HCT116 (cell line): Measurements from ENCODE around the gene PRPH2. TPM values are rescaled to one million over a fixed set of nuclear protein-coding genes. Genes with fewer than 3 reads are reported as not detected.

ENCODE experiments used
- ATAC-seq: fragments of 200-7000 bp; cut with Tn5 transposase; 2 replicates; pipeline ENCODE4 v1.9.1; 2020; ENCODE audit warnings: mild to moderate bottlenecking, moderate library complexity
- BruUV-seq: library from RNA; stranded (reverse); fragments of 400-500 nt; replicated peaks from 2 replicates; lab custom pipeline; 2021; lab: Mats Ljungman, UMichigan
- CTCF ChIA-PET: fragments of 300-600 bp; sonication (Branson Sonifier 250); formaldehyde crosslinking; loops from one replicate; lab custom pipeline; 2021; ENCODE audit warnings: antibody characterized with exemption; lab: Charles Lee
- POLR2A ChIA-PET: fragments of 300-600, 350-600 bp; sonication (Branson Sonifier 250); formaldehyde crosslinking; loops from one replicate; lab custom pipeline; 2021; ENCODE audit warnings: antibody characterized with exemption; lab: Charles Lee
- RAD21 ChIA-PET, 2 experiments: fragments of 300-600 bp; sonication (Branson Sonifier 250); formaldehyde crosslinking; loops; one replicate each; lab custom pipeline; 2023; ENCODE audit warnings: low total read pairs in 2 of 2; ENCODE audit not compliant: uncharacterized antibody in 2 of 2, unreplicated experiment in 2 of 2, low non-redundant PET in 1 of 2; lab: Charles Lee
- DNase-seq: peaks from one replicate; pipeline ENCODE4 v3.0.0-alpha.2; 2010; ENCODE audit warnings: low read depth, low spot score
- H2AFZ ChIP-seq: fragments of 200-600 bp; shearing (Covaris generic), sonication (generic); 2 replicates; pipeline ENCODE4 v1.6.1; 2017; ENCODE audit warnings: low read depth, mixed run types, mixed read lengths, antibody characterized with exemption, low read length; ENCODE audit not compliant: poor library complexity, severe bottlenecking
- H3K27ac ChIP-seq: 2 replicates; pipeline ENCODE4 v1.5.1; 2012; ENCODE audit warnings: low read depth, low read length
- H3K27me3 ChIP-seq: fragments of 200-600 bp; sonication (generic); 2 replicates; pipeline ENCODE4 v1.6.1; 2016; ENCODE audit warnings: mixed run types, low read length, mixed read lengths; ENCODE audit not compliant: insufficient read depth
- H3K36me3 ChIP-seq, 2 experiments: fragments of 200-500 bp in 1 of 2; fragments of 200-600 bp in 1 of 2; sonication (Bioruptor generic) in 1 of 2; sonication (generic) in 1 of 2; 2 replicates each; pipeline versions ENCODE4 v1.5.1 to v1.6.1; 2014 to 2016; ENCODE audit warnings: low read length in 2 of 2, inconsistent platforms in 1 of 2, mixed read lengths in 1 of 2, mixed run types in 1 of 2; ENCODE audit not compliant: insufficient read depth in 2 of 2, control insufficient read depth in 1 of 2
- H3K4me1 ChIP-seq, 2 experiments: fragments of 200-600 bp in 1 of 2; sonication (generic) in 1 of 2; 2 replicates each; pipeline versions ENCODE4 v1.5.1 to v1.6.1; 2012 to 2017; ENCODE audit warnings: low read length in 2 of 2, inconsistent platforms in 1 of 2, mild to moderate bottlenecking in 1 of 2, mixed read lengths in 1 of 2, mixed run types in 1 of 2, moderate library complexity in 1 of 2; ENCODE audit not compliant: insufficient read depth in 2 of 2, control insufficient read depth in 1 of 2
- H3K4me2 ChIP-seq: fragments of 200-600 bp; sonication (generic); 2 replicates; pipeline ENCODE4 v1.6.1; 2017; ENCODE audit warnings: mixed run types, low read length, mixed read lengths
- H3K4me3 ChIP-seq, 2 experiments: fragments of 200-600 bp in 1 of 2; sonication (generic) in 1 of 2; replicated peaks in 1 of 2; 2 replicates each; pipeline ENCODE4 v1.5.1; 2011 to 2016; ENCODE audit warnings: low read length in 2 of 2, control low read depth in 1 of 2, low read depth in 1 of 2, mild to moderate bottlenecking in 1 of 2, mixed read lengths in 1 of 2, mixed run types in 1 of 2
- H3K79me2 ChIP-seq: fragments of 200-600 bp; sonication (generic); 2 replicates; pipeline ENCODE4 v1.6.1; 2017; ENCODE audit warnings: mild to moderate bottlenecking, mixed run types, low read length, moderate library complexity, mixed read lengths; ENCODE audit not compliant: insufficient read depth
- H3K9ac ChIP-seq: fragments of 200-600 bp; sonication (generic); 2 replicates; pipeline ENCODE4 v1.6.1; 2016; ENCODE audit warnings: low read length, mixed read lengths
- H3K9me2 ChIP-seq: fragments of 200-600 bp; sonication (generic), shearing (Covaris generic); 2 replicates; pipeline ENCODE4 v1.6.1; 2017; ENCODE audit warnings: mixed run types, mild to moderate bottlenecking, moderate library complexity; ENCODE audit not compliant: insufficient read depth
- H3K9me3 ChIP-seq, 2 experiments: fragments of 200-500 bp in 1 of 2; fragments of 200-600 bp in 1 of 2; sonication (Bioruptor generic) in 1 of 2; sonication (generic) in 1 of 2; 2 replicates each; pipeline ENCODE4 v1.6.1; 2014 to 2017; ENCODE audit warnings: low read length in 2 of 2, mixed read lengths in 2 of 2, inconsistent platforms in 1 of 2, low read depth in 1 of 2, mild to moderate bottlenecking in 1 of 2, mixed run types in 1 of 2, moderate library complexity in 1 of 2; ENCODE audit not compliant: control insufficient read depth in 1 of 2, insufficient read depth in 1 of 2
- H4K20me1 ChIP-seq: fragments of 200-600 bp; sonication (generic), shearing (Covaris generic); 2 replicates; pipeline ENCODE4 v1.6.1; 2017; ENCODE audit warnings: mixed run types, mild to moderate bottlenecking, moderate library complexity; ENCODE audit not compliant: insufficient read depth
- CBX3 ChIP-seq: IDR thresholded peaks from 2 replicates; pipeline ENCODE4 v1.6.1; 2012; ENCODE audit warnings: low read depth
- EGR1 ChIP-seq: IDR thresholded peaks from 2 replicates; pipeline ENCODE4 v1.6.1; 2012; ENCODE audit warnings: low read depth
- ELF1 ChIP-seq: IDR thresholded peaks from 2 replicates; pipeline ENCODE4 v1.6.1; 2012; ENCODE audit warnings: low read depth, borderline replicate concordance
- EZH2 ChIP-seq: fragments of 200-600 bp; sonication (generic); IDR thresholded peaks from 2 replicates; pipeline ENCODE4 v1.6.1; 2017; ENCODE audit warnings: antibody characterized with exemption, mixed run types
- EZH2phosphoT487 ChIP-seq: fragments of 200-600 bp; IDR thresholded peaks from 2 replicates; pipeline ENCODE4 v1.6.1; 2018; ENCODE audit warnings: antibody characterized with exemption, borderline replicate concordance
- FOSL1 ChIP-seq: IDR thresholded peaks from 2 replicates; pipeline ENCODE4 v1.6.1; 2012; ENCODE audit warnings: low read depth
- JUND ChIP-seq: IDR thresholded peaks from 2 replicates; pipeline ENCODE4 v1.6.1; 2012
- POLR2A ChIP-seq: IDR thresholded peaks from 2 replicates; pipeline ENCODE4 v1.7.0; 2011; ENCODE audit warnings: borderline replicate concordance; ENCODE audit not compliant: insufficient read depth, insufficient read length; ENCODE audit errors: extremely low read depth
- POLR2AphosphoS5 ChIP-seq: IDR thresholded peaks from 2 replicates; pipeline ENCODE4 v1.6.1; 2011; ENCODE audit warnings: mild to moderate bottlenecking, low read depth, low read length, moderate library complexity
- RAD21 ChIP-seq: IDR thresholded peaks from 2 replicates; pipeline ENCODE4 v1.6.1; 2012; ENCODE audit warnings: low read depth, mild to moderate bottlenecking
- YY1 ChIP-seq: IDR thresholded peaks from 2 replicates; pipeline ENCODE4 v1.6.1; 2011; ENCODE audit warnings: low read length, low read depth, moderate library complexity, mild to moderate bottlenecking; ENCODE audit not compliant: insufficient replicate concordance; ENCODE audit errors: extremely low read depth
- ZFX ChIP-seq: fragments of 450-650 bp; IDR thresholded peaks from 2 replicates; pipeline ENCODE4 v1.6.1; 2017
- ZNF274 ChIP-seq: fragments of 200-500 bp; sonication (Bioruptor generic); IDR thresholded peaks from 2 replicates; pipeline ENCODE4 v1.6.1; 2014; ENCODE audit warnings: mild to moderate bottlenecking, low read depth, low read length, inconsistent platforms
- intact Hi-C: fragments of 100-400 bp; cut with micrococcal nuclease; formaldehyde crosslinking; loops from 2 replicates; pipeline ENCODE4 v1.10.0; 2022
- total RNA-seq: library from RNA; stranded (reverse); gene quantifications from one replicate; pipeline ENCODE4 v1.2.1, GENCODE V29; 2021; ENCODE audit not compliant: unreplicated experiment
- TF ChIP-seq, protein P1 (sequence below): IDR thresholded peaks from 2 replicates; pipeline ENCODE4 v1.6.1; 2011; ENCODE audit warnings: mild to moderate bottlenecking, low read length, moderate library complexity; ENCODE audit not compliant: insufficient replicate concordance; ENCODE audit errors: extremely low read depth
- TF ChIP-seq, protein P2 (sequence below): IDR thresholded peaks from 2 replicates; pipeline ENCODE4 v1.6.1; 2012
- TF ChIP-seq, protein P3 (sequence below), 3 experiments: fragments of 200-600 bp in 1 of 3; sonication (generic) in 1 of 3; IDR thresholded peaks in 2 of 3; conservative IDR thresholded peaks in 1 of 3; 2 replicates each; pipeline ENCODE4 v1.5.1; 2012 to 2017; ENCODE audit warnings: low read depth in 2 of 3, low read length in 2 of 3, antibody characterized with exemption in 1 of 3, borderline replicate concordance in 1 of 3, control low read depth in 1 of 3, mild to moderate bottlenecking in 1 of 3, mixed read lengths in 1 of 3, mixed run types in 1 of 3, moderate library complexity in 1 of 3; ENCODE audit not compliant: insufficient read depth in 1 of 3

The PRPH2 gene
- total RNA-seq, 1 experiment from 2014 or later: not detected

DNA sequence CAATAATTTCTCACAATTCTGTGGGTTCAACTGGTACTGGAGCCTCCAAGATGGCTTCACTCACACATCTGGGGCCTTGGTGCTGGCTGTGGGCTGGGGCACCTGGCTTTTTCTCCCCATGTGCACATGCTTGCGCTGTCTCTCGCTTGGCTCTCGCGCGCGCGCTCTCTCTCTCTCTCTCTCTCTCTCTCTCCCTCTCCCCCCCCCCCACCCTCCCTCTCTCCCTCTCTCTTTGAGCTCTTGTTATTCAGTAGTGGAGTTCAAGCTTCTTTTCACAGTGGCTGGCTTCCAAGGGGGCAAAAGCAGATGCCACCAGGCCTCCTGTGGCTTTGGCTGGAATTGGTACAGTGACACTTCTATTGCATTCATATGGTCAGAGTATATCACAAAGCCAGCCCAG, 34.3 kb upstream of the PRPH2 start:
- DNase-seq: no peak
- no peak for ATAC-seq
- Histone ChIP-seq H4K20me1 (no peaks in the 10 kb centered on the region), H3K4me3 (no peak overlapping the region)
- RAD21 ChIA-PET: no interaction called here
- intact Hi-C loops: loop anchor here (5.0 kb wide), 1 partner anchor 256 kb away; the partner anchor contains the start of genes KLHDC3 and MEA1
- TF ChIP-seq YY1 (no peak), EGR1 (no peak), CBX3 (no peak), ELF1 (no peak), RAD21 (no peak), EZH2phosphoT487 (no peak)
- TF ChIP-seq, protein P1, sequence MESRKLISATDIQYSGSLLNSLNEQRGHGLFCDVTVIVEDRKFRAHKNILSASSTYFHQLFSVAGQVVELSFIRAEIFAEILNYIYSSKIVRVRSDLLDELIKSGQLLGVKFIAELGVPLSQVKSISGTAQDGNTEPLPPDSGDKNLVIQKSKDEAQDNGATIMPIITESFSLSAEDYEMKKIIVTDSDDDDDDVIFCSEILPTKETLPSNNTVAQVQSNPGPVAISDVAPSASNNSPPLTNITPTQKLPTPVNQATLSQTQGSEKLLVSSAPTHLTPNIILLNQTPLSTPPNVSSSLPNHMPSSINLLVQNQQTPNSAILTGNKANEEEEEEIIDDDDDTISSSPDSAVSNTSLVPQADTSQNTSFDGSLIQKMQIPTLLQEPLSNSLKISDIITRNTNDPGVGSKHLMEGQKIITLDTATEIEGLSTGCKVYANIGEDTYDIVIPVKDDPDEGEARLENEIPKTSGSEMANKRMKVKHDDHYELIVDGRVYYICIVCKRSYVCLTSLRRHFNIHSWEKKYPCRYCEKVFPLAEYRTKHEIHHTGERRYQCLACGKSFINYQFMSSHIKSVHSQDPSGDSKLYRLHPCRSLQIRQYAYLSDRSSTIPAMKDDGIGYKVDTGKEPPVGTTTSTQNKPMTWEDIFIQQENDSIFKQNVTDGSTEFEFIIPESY: no peak
- TF ChIP-seq, protein P2, sequence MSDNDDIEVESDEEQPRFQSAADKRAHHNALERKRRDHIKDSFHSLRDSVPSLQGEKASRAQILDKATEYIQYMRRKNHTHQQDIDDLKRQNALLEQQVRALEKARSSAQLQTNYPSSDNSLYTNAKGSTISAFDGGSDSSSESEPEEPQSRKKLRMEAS: no peak
- TF ChIP-seq, all 23 proteins: peak for 0
- no peak overlapping the region for H3K4me2 ChIP-seq
- no peaks in the 10 kb centered on the region for H3K9me3 ChIP-seq
- CTCF ChIA-PET: no interaction called here
- BruUV-seq: no TSS peak
- peaks cover 3 to 5% of the 10 kb centered on the region in 2 experiments for H3K4me1 ChIP-seq
- H3K27me3 ChIP-seq: no peaks in the 10 kb centered on the region
- H3K36me3 ChIP-seq: no peaks in the 10 kb centered on the region
- no peak overlapping the region for H3K9ac ChIP-seq
- no peak overlapping the region for H3K27ac ChIP-seq
- H3K79me2 ChIP-seq: no peaks in the 10 kb centered on the region
- POLR2A ChIA-PET: no interaction called here
- no peaks in the 10 kb centered on the region for H3K9me2 ChIP-seq
- no peak overlapping the region for H2AFZ ChIP-seq

DNA sequence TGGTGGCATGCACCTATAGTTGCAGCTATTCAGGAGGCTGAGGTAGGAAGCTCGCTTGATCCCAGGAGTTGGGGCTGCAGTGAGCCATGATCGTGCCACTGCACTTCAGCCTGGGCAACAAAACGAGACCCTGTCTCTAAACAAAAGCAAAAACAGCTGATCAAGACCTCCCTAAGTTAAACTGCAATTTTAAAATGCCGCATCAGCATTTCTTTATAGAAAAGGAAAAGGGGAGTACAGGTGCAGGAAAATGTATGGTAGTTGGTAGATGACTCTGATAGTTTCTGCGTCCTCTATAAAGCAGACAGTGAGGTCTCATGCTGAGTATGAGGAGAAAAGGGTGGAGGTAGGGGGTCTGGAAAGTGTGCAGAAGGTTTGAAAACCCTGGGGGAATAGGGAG, 32.4 kb upstream of the PRPH2 start:
- Histone ChIP-seq H3K4me1 (peaks cover 11 to 13% of the 10 kb centered on the region in 2 experiments), H2AFZ (no peak overlapping the region), H3K4me2 (no peak overlapping the region), H3K79me2 (no peaks in the 10 kb centered on the region), H3K9me2 (no peaks in the 10 kb centered on the region), H3K4me3 (no peak overlapping the region), H3K36me3 (no peaks in the 10 kb centered on the region), H3K27me3 (no peaks in the 10 kb centered on the region), H3K9ac (no peak overlapping the region), H3K27ac (no peak overlapping the region), H4K20me1 (no peaks in the 10 kb centered on the region), H3K9me3 (no peaks in the 10 kb centered on the region)
- ChIA-PET CTCF (no interaction called here), POLR2A (no interaction called here), RAD21 (no interaction called here)
- intact Hi-C loops: loop anchor here (5.0 kb wide), 1 partner anchor 258 kb away; the partner anchor contains the start of genes KLHDC3 and MEA1
- no TSS peak for BruUV-seq
- ATAC-seq (no peak), DNase-seq (no peak)
- no peak for TF ChIP-seq POLR2A
- TF ChIP-seq ZNF274: no peak
- TF ChIP-seq, protein P3, sequence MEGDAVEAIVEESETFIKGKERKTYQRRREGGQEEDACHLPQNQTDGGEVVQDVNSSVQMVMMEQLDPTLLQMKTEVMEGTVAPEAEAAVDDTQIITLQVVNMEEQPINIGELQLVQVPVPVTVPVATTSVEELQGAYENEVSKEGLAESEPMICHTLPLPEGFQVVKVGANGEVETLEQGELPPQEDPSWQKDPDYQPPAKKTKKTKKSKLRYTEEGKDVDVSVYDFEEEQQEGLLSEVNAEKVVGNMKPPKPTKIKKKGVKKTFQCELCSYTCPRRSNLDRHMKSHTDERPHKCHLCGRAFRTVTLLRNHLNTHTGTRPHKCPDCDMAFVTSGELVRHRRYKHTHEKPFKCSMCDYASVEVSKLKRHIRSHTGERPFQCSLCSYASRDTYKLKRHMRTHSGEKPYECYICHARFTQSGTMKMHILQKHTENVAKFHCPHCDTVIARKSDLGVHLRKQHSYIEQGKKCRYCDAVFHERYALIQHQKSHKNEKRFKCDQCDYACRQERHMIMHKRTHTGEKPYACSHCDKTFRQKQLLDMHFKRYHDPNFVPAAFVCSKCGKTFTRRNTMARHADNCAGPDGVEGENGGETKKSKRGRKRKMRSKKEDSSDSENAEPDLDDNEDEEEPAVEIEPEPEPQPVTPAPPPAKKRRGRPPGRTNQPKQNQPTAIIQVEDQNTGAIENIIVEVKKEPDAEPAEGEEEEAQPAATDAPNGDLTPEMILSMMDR (IDR thresholded peaks at IDR 0.05 in 2 of 3, conservative IDR thresholded peaks at IDR 0.05 in 1 of 3; ENCODE audit: borderline replicate concordance in 1 of 3, insufficient read depth in 1 of 3, low read depth in 2 of 3, low read length in 2 of 3): no peak
- no peak for TF ChIP-seq JUND
- TF ChIP-seq, protein P2: no peak
- no peak for TF ChIP-seq FOSL1
- no peak for TF ChIP-seq POLR2AphosphoS5
- no peak for TF ChIP-seq ELF1
- no peak for TF ChIP-seq ZFX
- TF ChIP-seq CBX3: no peak
- no peak for TF ChIP-seq EZH2
